ENCODE measurements around the gene EPB41L4B. TPM values are rescaled to one million over a fixed set of nuclear protein-coding genes. Genes with fewer than 3 reads are reported as not detected.

Gene EPB41L4B
- total and polyA plus RNA-seq, 2 experiments from 2014 or later, result 11.0 to 32.2 TPM

GRCh38 chr9:109161471-109161870, 159.4 kb downstream of the EPB41L4B start:
- no peak overlapping the region for H3K4me2 ChIP-seq
- Mint-ChIP-seq H3K9me3 (peaks cover 11% of the 10 kb centered on the region), H3K36me3 (ENCODE audit: low read depth) (peaks cover 2% of the 10 kb centered on the region; the same call in 1 of the 3 replicates), H3K4me3 (no peak overlapping the region), H3K27ac (no peak overlapping the region), H3K4me1 (peaks cover 3% of the 10 kb centered on the region; the same call in 1 of the 3 replicates), H3K27me3 (ENCODE audit: insufficient read depth, low read depth, poor library complexity) (peaks cover 15% of the 10 kb centered on the region)
- peaks cover 16% of the 10 kb centered on the region for H3K27me3 ChIP-seq (ENCODE audit: insufficient read depth)
- no peak for ATAC-seq
- no peaks in the 10 kb centered on the region for H4K20me1 ChIP-seq (replicated peaks; ENCODE audit: insufficient read depth)
- H2AFZ ChIP-seq, result no peak overlapping the region
- H3K36me3 ChIP-seq (ENCODE audit: insufficient read depth), result no peaks in the 10 kb centered on the region
- H3K9me2 ChIP-seq (ENCODE audit: insufficient read depth), result no peaks in the 10 kb centered on the region
- H3K4me3 ChIP-seq, result no peak overlapping the region
- TF ChIP-seq ZNF114 (CRISPR knock-in tag; IDR thresholded peaks at IDR 0.05) (no peak), POLR2AphosphoS5 (IDR thresholded peaks at IDR 0.05; ENCODE audit: low read depth) (no peak), CREB1 (CRISPR knock-in tag; IDR thresholded peaks at IDR 0.05; ENCODE audit: low read depth) (no peak), REST (IDR thresholded peaks at IDR 0.05; ENCODE audit: unreplicated experiment) (no peak), ETS1 (IDR thresholded peaks at IDR 0.05) (no peak), ZNF331 (CRISPR knock-in tag; IDR thresholded peaks at IDR 0.05; ENCODE audit: low read depth) (no peak)
- no peak overlapping the region for H3K27ac ChIP-seq (ENCODE audit: low read depth)
- 0 out of 2 replicates have a peak, but pooled peaks cover 5% of the 10 kb centered on the region for H3K4me1 ChIP-seq (ENCODE audit: insufficient read depth)
- no peaks in the 10 kb centered on the region; the same call in 1 of the 2 replicates for H3F3A ChIP-seq (replicated peaks; ENCODE audit: low read depth)
- DNase-seq (ENCODE audit: low spot score), result no peak
- no peaks in the 10 kb centered on the region for H3K79me2 ChIP-seq (replicated peaks; ENCODE audit: insufficient read depth)

GRCh38 chr9:109159583-109159982, 161.3 kb downstream of the EPB41L4B start:
- Histone ChIP-seq H3K79me2 (replicated peaks; ENCODE audit: insufficient read depth) (no peaks in the 10 kb centered on the region), H3K27me3 (ENCODE audit: insufficient read depth) (no peaks in the 10 kb centered on the region), H3K9me2 (ENCODE audit: insufficient read depth) (no peaks in the 10 kb centered on the region), H3F3A (replicated peaks; ENCODE audit: low read depth) (no peaks in the 10 kb centered on the region), H3K4me2 (no peak overlapping the region), H2AFZ (no peak overlapping the region), H3K4me3 (no peak overlapping the region), H3K27ac (ENCODE audit: low read depth) (no peak overlapping the region), H3K36me3 (ENCODE audit: insufficient read depth) (no peaks in the 10 kb centered on the region), H3K4me1 (ENCODE audit: insufficient read depth) (no peaks in the 10 kb centered on the region), H4K20me1 (replicated peaks; ENCODE audit: insufficient read depth) (no peaks in the 10 kb centered on the region)
- H3K9me3 Mint-ChIP-seq, result peaks cover 1% of the 10 kb centered on the region; the same call in 1 of the 3 replicates
- DNase-seq (ENCODE audit: low spot score) (no peak), ATAC-seq (no peak)
- H3K27me3 Mint-ChIP-seq (ENCODE audit: insufficient read depth, low read depth, poor library complexity), result no peaks in the 10 kb centered on the region
- H3K27ac Mint-ChIP-seq, result no peak overlapping the region
- H3K4me3 Mint-ChIP-seq, result no peak overlapping the region
- H3K36me3 Mint-ChIP-seq (ENCODE audit: low read depth), result no peaks in the 10 kb centered on the region
- H3K4me1 Mint-ChIP-seq, result no peaks in the 10 kb centered on the region
- TF ChIP-seq JUNB (IDR thresholded peaks at IDR 0.05; ENCODE audit: unreplicated experiment) (no peak), STAT1 (IDR thresholded peaks at IDR 0.05; ENCODE audit: unreplicated experiment) (no peak), ZNF114 (CRISPR knock-in tag; IDR thresholded peaks at IDR 0.05) (no peak), EZH2phosphoT487 (IDR thresholded peaks at IDR 0.05; ENCODE audit: unreplicated experiment) (no peak), CREB1 (CRISPR knock-in tag; IDR thresholded peaks at IDR 0.05; ENCODE audit: low read depth) (no peak), NANOG (IDR thresholded peaks at IDR 0.05; ENCODE audit: borderline replicate concordance) (no peak), ETS1 (IDR thresholded peaks at IDR 0.05) (no peak), EZH2 (IDR thresholded peaks at IDR 0.05; ENCODE audit: low read depth, unreplicated experiment) (no peak), CTCF (conservative IDR thresholded peaks at IDR 0.05; ENCODE audit: low read depth in 2 of 2) (no peak), ZNF331 (CRISPR knock-in tag; IDR thresholded peaks at IDR 0.05; ENCODE audit: low read depth) (no peak)
